PC-3 (cell line): ENCODE measurements around the gene SDF2. TPM values are rescaled to one million over a fixed set of nuclear protein-coding genes. Genes with fewer than 3 reads are reported as not detected.

Experiments
- ATAC-seq: fragments of 200-7000 bp; cut with Tn5 transposase; 2 replicates; pipeline ENCODE4 v1.9.1; 2020; ENCODE audit warnings: mild to moderate bottlenecking, moderate library complexity
- BruUV-seq: library from RNA; stranded (reverse); fragments of 400-500 nt; replicated peaks from 2 replicates; lab custom pipeline; 2021; lab: Mats Ljungman, UMichigan
- CTCF ChIA-PET: fragments of 300-600 bp; sonication (Branson Sonifier 250); formaldehyde crosslinking; loops from one replicate; lab custom pipeline; 2022; ENCODE audit warnings: antibody characterized with exemption; lab: Charles Lee
- POLR2A ChIA-PET: fragments of 300-600 bp; sonication (Branson Sonifier 250); formaldehyde crosslinking; loops from one replicate; lab custom pipeline; 2022; ENCODE audit warnings: antibody characterized with exemption; ENCODE audit not compliant: unreplicated experiment; lab: Charles Lee
- DNase-seq: peaks from one replicate; pipeline ENCODE4 v3.0.0-alpha.2; 2015
- H2AFZ ChIP-seq: fragments of 300-600 bp; sonication (generic); 2 replicates; pipeline ENCODE4 v1.6.0; 2016; ENCODE audit warnings: antibody characterized with exemption, low read length
- H3F3A ChIP-seq: fragments of 300-600 bp; sonication (generic); one replicate; pipeline ENCODE4 v1.6.0; 2017; ENCODE audit warnings: antibody characterized with exemption, low read length, control low read depth, mild to moderate bottlenecking; ENCODE audit not compliant: unreplicated experiment
- H3K27ac ChIP-seq: fragments of 300-600 bp; sonication (generic); 2 replicates; pipeline ENCODE4 v1.5.1; 2016; ENCODE audit warnings: mild to moderate bottlenecking, low read length
- H3K27me3 ChIP-seq: fragments of 300-600 bp; sonication (generic); 2 replicates; pipeline ENCODE4 v1.6.1; 2016; ENCODE audit warnings: low read length, mixed read lengths
- H3K36me3 ChIP-seq: fragments of 300-600 bp; sonication (generic); 2 replicates; pipeline ENCODE4 v1.6.1; 2016; ENCODE audit warnings: low read depth, mixed run types, low read length, mixed read lengths
- H3K4me1 ChIP-seq: fragments of 300-600 bp; sonication (generic); 2 replicates; pipeline ENCODE4 v1.5.1; 2016; ENCODE audit warnings: low read length; ENCODE audit not compliant: insufficient read depth
- H3K4me2 ChIP-seq: fragments of 300-600 bp; sonication (generic); 2 replicates; pipeline ENCODE4 v1.6.0; 2016; ENCODE audit warnings: low read length
- H3K4me3 ChIP-seq: fragments of 300-600 bp; sonication (generic); 2 replicates; pipeline ENCODE4 v1.5.1; 2016; ENCODE audit warnings: mild to moderate bottlenecking, low read length, mixed read lengths
- H3K79me2 ChIP-seq: fragments of 300-600 bp; sonication (generic); 2 replicates; pipeline ENCODE4 v1.6.1; 2017; ENCODE audit warnings: low read length, mixed read lengths
- H3K9ac ChIP-seq: fragments of 300-600 bp; sonication (generic); 2 replicates; pipeline ENCODE4 v1.6.0; 2016; ENCODE audit warnings: mild to moderate bottlenecking, low read length
- H3K9me2 ChIP-seq: fragments of 300-600 bp; sonication (generic); replicated peaks from 2 replicates; pipeline ENCODE4 v1.6.1; 2016; ENCODE audit warnings: mixed run types, low read length, mixed read lengths
- H3K9me3 ChIP-seq: fragments of 300-600 bp; sonication (generic); 2 replicates; pipeline ENCODE4 v1.6.1; 2016; ENCODE audit warnings: low read length, mixed read lengths
- H4K20me1 ChIP-seq: fragments of 300-600 bp; sonication (generic); 2 replicates; pipeline ENCODE4 v1.6.1; 2016; ENCODE audit warnings: low read length, mixed read lengths
- EZH2 ChIP-seq: fragments of 300-600 bp; sonication (generic); IDR thresholded peaks from one replicate; pipeline ENCODE4 v1.6.1; 2017; ENCODE audit warnings: antibody characterized with exemption, mild to moderate bottlenecking, low read length; ENCODE audit not compliant: unreplicated experiment
- EZH2phosphoT487 ChIP-seq: fragments of 300-600 bp; sonication (generic); IDR thresholded peaks from 2 replicates; pipeline ENCODE4 v1.6.1; 2018; ENCODE audit warnings: mild to moderate bottlenecking, antibody characterized with exemption, low read length, borderline replicate concordance
- intact Hi-C: fragments of 100-400 bp; cut with micrococcal nuclease; formaldehyde crosslinking; loops from 2 replicates; pipeline ENCODE4 v1.9.0; 2023
- total RNA-seq: library from RNA; depleted of rRNA; stranded (reverse); fragments of >200 nt; gene quantifications from 2 replicates; pipeline ENCODE4 v1.2.3, GENCODE V29; 2014
- TF ChIP-seq, protein P1 (sequence below): fragments of 300-600 bp; sonication (generic); conservative IDR thresholded peaks from 2 replicates; pipeline ENCODE4 v1.5.1; 2017; ENCODE audit warnings: antibody characterized with exemption, low read depth, mild to moderate bottlenecking, low read length

Gene SDF2
- total RNA-seq, 1 experiment from 2014 or later, result 34.0 TPM

DNA sequence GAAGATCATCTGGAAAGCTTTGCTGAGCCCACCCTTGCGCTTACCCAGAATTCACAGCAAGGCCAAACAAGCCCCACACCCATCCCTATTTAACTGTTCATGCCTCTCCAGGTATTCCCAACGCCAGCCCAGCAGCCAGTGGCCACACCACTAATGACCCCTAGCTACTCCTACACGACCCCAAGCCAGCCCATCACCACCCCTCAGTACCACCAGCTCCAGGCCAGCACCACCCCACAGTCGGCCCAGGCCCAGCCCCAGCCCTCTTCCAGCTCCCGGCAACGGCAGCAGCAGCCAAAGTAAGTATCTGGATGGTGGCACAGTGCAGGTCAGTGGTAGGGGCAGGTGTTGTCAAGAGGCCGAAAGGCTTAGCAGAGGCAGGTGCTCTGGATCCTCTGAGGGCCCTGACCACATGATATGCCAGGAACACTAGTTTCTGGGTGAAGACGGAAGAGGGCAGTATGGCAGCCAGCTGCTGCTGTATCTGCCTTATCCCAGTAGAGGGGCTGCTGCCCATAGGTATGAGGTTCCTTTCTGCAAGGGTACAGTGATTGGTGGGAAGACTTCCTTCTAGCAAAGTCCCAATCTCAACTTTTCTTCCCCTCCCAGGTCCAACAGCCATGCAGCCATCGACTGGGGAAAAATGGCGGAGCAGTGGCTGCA lies 39.3 kb upstream of the SDF2 start:
- no peak overlapping the region for H2AFZ ChIP-seq
- CTCF ChIA-PET, result no interaction called here

DNA sequence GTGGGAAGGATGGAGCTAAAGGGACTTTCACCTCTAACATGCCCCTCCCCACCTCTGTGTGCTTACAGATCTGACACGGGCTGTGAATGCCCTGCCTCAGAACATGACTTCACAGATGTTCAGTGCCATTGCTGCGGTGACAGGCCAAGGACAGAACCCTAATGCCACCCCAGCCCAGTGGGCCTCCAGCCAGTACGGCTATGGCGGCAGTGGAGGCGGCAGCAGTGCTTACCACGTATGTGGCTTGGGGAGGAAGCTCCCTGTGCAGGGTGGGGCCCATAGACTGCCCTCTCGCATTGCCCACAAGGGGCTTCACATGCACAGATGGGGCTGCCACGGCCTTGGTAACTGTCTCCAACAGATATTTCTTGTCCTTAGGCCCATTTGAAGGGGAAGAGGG lies 38.6 kb upstream of the SDF2 start:
- no peak for ATAC-seq
- Histone ChIP-seq H3K9me2 (no peaks in the 10 kb centered on the region), H3K4me1 (no peaks in the 10 kb centered on the region), H3K4me3 (no peak overlapping the region), H3K79me2 (no peaks in the 10 kb centered on the region), H3K27ac (no peak overlapping the region), H3K9me3 (no peaks in the 10 kb centered on the region), H3K36me3 (peaks cover 31% of the 10 kb centered on the region), H3K27me3 (no peaks in the 10 kb centered on the region), H2AFZ (no peak overlapping the region), H3F3A (no peaks in the 10 kb centered on the region), H4K20me1 (no peaks in the 10 kb centered on the region), H3K9ac (no peak overlapping the region), H3K4me2 (no peak overlapping the region)
- intact Hi-C loops, result no loop called here
- no TSS peak for BruUV-seq
- TF ChIP-seq EZH2, result no peak
- TF ChIP-seq EZH2phosphoT487, result no peak
- TF ChIP-seq, protein P1, sequence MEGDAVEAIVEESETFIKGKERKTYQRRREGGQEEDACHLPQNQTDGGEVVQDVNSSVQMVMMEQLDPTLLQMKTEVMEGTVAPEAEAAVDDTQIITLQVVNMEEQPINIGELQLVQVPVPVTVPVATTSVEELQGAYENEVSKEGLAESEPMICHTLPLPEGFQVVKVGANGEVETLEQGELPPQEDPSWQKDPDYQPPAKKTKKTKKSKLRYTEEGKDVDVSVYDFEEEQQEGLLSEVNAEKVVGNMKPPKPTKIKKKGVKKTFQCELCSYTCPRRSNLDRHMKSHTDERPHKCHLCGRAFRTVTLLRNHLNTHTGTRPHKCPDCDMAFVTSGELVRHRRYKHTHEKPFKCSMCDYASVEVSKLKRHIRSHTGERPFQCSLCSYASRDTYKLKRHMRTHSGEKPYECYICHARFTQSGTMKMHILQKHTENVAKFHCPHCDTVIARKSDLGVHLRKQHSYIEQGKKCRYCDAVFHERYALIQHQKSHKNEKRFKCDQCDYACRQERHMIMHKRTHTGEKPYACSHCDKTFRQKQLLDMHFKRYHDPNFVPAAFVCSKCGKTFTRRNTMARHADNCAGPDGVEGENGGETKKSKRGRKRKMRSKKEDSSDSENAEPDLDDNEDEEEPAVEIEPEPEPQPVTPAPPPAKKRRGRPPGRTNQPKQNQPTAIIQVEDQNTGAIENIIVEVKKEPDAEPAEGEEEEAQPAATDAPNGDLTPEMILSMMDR, result no peak
- CTCF ChIA-PET, result no interaction called here
- POLR2A ChIA-PET, result no interaction called here
- DNase-seq, result no peak

More for the DNA sequence above, 39.3 kb upstream of the SDF2 start:
- Histone ChIP-seq H3K27me3 (no peaks in the 10 kb centered on the region), H3K36me3 (peaks cover 29% of the 10 kb centered on the region), H3K27ac (no peak overlapping the region), H3K9me3 (no peaks in the 10 kb centered on the region), H3F3A (no peaks in the 10 kb centered on the region), H3K79me2 (no peaks in the 10 kb centered on the region), H3K4me1 (no peaks in the 10 kb centered on the region), H3K4me2 (no peak overlapping the region), H3K9me2 (no peaks in the 10 kb centered on the region), H4K20me1 (no peaks in the 10 kb centered on the region), H3K9ac (no peak overlapping the region), H3K4me3 (no peak overlapping the region)
- TF ChIP-seq EZH2phosphoT487 (no peak), EZH2 (no peak)
- TF ChIP-seq, protein P1, result no peak
- DNase-seq (no peak), ATAC-seq (no peak)
- POLR2A ChIA-PET, result no interaction called here
- BruUV-seq, result no TSS peak
- intact Hi-C loops, result no loop called here

GRCh38 chr17:28698253-28698941 lies 36.7 kb upstream of the SDF2 start:
- H3K4me1 ChIP-seq, result no peaks in the 10 kb centered on the region
- ATAC-seq (no peak), DNase-seq (no peak)
- intact Hi-C loops, result no loop called here
- no peaks in the 10 kb centered on the region for H3F3A ChIP-seq
- no peak overlapping the region for H3K27ac ChIP-seq
- H4K20me1 ChIP-seq, result no peaks in the 10 kb centered on the region
- H3K9me3 ChIP-seq, result no peaks in the 10 kb centered on the region
- H3K9me2 ChIP-seq, result no peaks in the 10 kb centered on the region
- no peak overlapping the region for H3K4me2 ChIP-seq
- no peak overlapping the region for H2AFZ ChIP-seq
- H3K36me3 ChIP-seq, result peaks cover 43% of the 10 kb centered on the region
- ChIA-PET CTCF (no interaction called here), POLR2A (no interaction called here)
- H3K27me3 ChIP-seq, result no peaks in the 10 kb centered on the region
- BruUV-seq, result no TSS peak
- H3K9ac ChIP-seq, result no peak overlapping the region
- H3K79me2 ChIP-seq, result no peaks in the 10 kb centered on the region
- TF ChIP-seq EZH2 (no peak), EZH2phosphoT487 (no peak)
- TF ChIP-seq, protein P1, result no peak
- no peak overlapping the region for H3K4me3 ChIP-seq
